GM06990 (cell line): Measurements from ENCODE around the gene SORBS1.

Source experiments
- DNase-seq: peaks from one replicate; pipeline ENCODE4 v3.0.0-alpha.2; 2011; ENCODE audit not compliant: insufficient read length; ENCODE audit errors: extremely low read depth
- H3K27me3 ChIP-seq: replicated peaks from 2 replicates; pipeline ENCODE4 v1.6.0; 2011; ENCODE audit warnings: low read length; ENCODE audit not compliant: control insufficient read depth, insufficient read depth
- H3K36me3 ChIP-seq: 2 replicates; pipeline ENCODE4 v1.5.1; 2011; ENCODE audit warnings: low read length; ENCODE audit not compliant: control insufficient read depth, insufficient read depth
- H3K4me3 ChIP-seq: replicated peaks from 2 replicates; pipeline ENCODE4 v1.5.1; 2011; ENCODE audit warnings: low read depth, mild to moderate bottlenecking, control low read depth, low read length
- TF ChIP-seq, protein P1 (sequence below): IDR thresholded peaks from 2 replicates; pipeline ENCODE4 v1.5.1; 2011; ENCODE audit warnings: low read length, control low read depth, mild to moderate bottlenecking, inconsistent platforms; ENCODE audit not compliant: insufficient read depth, poor library complexity, severe bottlenecking

Gene SORBS1

GRCh38 chr10:95602382-95602781, 41.2 kb upstream of the SORBS1 start:
- TF ChIP-seq, protein P1, sequence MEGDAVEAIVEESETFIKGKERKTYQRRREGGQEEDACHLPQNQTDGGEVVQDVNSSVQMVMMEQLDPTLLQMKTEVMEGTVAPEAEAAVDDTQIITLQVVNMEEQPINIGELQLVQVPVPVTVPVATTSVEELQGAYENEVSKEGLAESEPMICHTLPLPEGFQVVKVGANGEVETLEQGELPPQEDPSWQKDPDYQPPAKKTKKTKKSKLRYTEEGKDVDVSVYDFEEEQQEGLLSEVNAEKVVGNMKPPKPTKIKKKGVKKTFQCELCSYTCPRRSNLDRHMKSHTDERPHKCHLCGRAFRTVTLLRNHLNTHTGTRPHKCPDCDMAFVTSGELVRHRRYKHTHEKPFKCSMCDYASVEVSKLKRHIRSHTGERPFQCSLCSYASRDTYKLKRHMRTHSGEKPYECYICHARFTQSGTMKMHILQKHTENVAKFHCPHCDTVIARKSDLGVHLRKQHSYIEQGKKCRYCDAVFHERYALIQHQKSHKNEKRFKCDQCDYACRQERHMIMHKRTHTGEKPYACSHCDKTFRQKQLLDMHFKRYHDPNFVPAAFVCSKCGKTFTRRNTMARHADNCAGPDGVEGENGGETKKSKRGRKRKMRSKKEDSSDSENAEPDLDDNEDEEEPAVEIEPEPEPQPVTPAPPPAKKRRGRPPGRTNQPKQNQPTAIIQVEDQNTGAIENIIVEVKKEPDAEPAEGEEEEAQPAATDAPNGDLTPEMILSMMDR = no peak
- Histone ChIP-seq H3K36me3 (peaks cover 9% of the 10 kb centered on the region), H3K4me3 (no peak overlapping the region), H3K27me3 (no peaks in the 10 kb centered on the region)
- DNase-seq = no peak

DNA sequence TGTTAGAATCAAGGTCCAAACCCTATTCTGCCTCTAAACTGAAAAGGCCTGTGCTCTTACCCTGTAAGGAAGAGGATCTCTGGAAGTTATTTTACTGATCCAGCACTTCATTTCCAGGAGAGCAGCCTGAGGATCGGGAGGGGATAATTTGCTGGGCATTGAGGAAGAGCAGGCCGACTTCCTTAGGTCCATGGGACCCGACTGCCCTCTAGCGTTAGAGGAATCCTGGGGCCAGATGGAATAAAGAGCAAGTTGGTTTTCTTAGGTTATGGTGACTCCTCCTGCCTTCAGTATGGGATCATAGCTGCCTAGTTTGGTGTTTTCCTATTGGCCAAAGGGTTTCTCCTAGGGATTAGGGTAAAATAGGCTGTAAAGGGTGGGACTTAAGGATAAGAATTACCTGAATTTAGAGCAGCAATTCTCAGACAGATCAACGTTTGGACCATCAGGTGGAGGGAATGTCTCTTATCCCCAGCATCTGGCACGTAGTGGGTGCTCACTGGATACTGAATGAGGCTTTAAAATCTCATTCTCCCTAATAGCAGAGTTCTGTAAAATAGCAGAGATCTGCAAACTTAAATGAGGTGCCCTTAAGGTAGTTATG, 40.0 kb upstream of the SORBS1 start:
- TF ChIP-seq, protein P1 = peak; percentile 91
- Histone ChIP-seq H3K27me3 (no peaks in the 10 kb centered on the region), H3K36me3 (peaks cover 4% of the 10 kb centered on the region), H3K4me3 (no peak overlapping the region)
- DNase-seq = peak; percentile 34

DNA sequence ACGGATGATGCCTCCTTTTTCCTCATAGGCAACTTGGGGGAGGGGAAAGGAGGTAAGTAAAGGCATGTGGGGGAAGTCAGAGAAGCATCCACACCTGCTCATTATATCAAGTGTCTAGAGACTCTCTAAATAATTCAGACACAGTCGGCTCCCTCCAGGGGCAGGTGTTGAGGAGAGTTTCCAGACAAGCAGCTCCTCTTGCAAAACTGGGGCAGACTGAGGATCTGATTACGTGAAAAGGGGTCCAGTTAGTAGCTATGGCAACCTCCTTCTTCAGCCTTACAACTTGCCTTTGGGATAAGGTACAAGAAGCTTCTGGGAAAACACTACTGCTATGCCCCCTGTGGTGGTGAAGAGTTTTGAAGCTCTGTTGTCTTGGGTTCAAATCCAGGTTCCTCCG, 39.0 kb upstream of the SORBS1 start:
- DNase-seq = no peak
- TF ChIP-seq, protein P1 = no peak
- H3K36me3 ChIP-seq = peaks cover under 1% of the 10 kb centered on the region

DNA sequence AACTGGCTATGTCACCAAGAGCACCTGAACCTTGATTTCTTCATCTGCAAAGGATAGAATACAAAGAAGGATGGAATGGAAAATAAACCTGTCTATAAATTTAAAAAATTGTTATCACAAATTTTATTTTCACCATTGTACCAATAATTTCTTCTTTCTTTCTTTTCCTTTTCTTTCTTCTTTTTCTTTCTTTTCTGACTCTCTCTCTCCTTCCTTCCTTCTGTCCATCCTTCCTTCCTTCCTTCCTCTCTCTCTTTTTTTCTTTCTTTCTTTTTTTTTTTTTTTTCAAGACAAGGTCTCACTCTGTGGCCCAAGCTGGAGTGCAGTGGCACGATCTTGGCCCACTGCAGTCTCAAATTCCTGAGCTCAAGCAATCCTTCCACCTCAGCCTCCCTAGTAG, 36.6 kb upstream of the SORBS1 start:
- H3K27me3 ChIP-seq = no peaks in the 10 kb centered on the region
- no peaks in the 10 kb centered on the region for H3K36me3 ChIP-seq
- H3K4me3 ChIP-seq = no peak overlapping the region
- no peak for DNase-seq
- TF ChIP-seq, protein P1 = no peak

More for the DNA sequence above, 39.0 kb upstream of the SORBS1 start:
- Histone ChIP-seq H3K27me3 (no peaks in the 10 kb centered on the region), H3K4me3 (no peak overlapping the region)

DNA sequence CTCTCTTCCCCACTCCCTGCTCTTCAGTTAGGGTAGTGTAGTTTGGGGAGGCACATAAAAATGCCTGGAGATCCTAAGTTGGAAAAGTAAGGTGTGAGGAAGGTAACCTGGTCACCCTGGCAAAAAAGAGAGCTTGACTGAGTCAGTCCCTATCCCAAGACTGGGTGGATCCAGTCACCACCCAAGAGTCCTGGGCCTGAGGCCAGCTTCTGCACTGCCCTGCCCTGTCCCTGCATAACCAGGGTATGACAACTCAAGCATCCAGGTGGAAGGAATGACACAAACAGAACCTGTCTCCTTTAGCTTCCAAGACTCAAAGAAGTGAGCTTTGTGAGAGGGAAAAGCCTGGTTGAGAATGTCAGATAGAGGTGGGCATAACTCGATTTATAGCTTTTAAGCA, 26.9 kb upstream of the SORBS1 start:
- Histone ChIP-seq H3K4me3 (no peak overlapping the region), H3K36me3 (no peaks in the 10 kb centered on the region), H3K27me3 (no peaks in the 10 kb centered on the region; the same call in 1 of the 2 replicates)
- TF ChIP-seq, protein P1 = no peak
- DNase-seq = no peak
